ENCODE results near the gene UBASH3B.
"Not testable (repeated sequence)": the region's sequence is repeated elsewhere in the genome, so short reads cannot be mapped to it uniquely, and the experiment has no call there.

Gene UBASH3B

DNA sequence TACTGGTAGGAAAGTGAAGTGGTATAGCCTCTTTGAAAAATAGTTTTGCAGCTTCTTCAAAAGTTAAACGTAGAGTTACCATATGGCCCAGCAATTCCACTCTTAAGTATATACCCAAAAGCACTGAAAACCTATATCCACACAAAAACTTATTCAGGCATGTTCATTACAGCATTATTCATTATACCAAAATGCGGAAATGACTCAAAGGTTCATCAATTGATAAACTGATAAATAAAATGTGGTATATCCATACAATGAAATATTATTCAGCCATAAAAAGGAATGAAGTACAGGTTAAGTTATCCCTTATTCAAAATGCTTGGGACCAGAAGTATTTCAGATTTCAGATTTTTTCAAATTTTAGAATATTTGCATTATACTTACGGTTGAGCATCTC lies 35.8 kb upstream of the UBASH3B start:
- no peak overlapping the region for H3K4me3 ChIP-seq (ENCODE audit: low read length)
- TF ChIP-seq, protein P1, sequence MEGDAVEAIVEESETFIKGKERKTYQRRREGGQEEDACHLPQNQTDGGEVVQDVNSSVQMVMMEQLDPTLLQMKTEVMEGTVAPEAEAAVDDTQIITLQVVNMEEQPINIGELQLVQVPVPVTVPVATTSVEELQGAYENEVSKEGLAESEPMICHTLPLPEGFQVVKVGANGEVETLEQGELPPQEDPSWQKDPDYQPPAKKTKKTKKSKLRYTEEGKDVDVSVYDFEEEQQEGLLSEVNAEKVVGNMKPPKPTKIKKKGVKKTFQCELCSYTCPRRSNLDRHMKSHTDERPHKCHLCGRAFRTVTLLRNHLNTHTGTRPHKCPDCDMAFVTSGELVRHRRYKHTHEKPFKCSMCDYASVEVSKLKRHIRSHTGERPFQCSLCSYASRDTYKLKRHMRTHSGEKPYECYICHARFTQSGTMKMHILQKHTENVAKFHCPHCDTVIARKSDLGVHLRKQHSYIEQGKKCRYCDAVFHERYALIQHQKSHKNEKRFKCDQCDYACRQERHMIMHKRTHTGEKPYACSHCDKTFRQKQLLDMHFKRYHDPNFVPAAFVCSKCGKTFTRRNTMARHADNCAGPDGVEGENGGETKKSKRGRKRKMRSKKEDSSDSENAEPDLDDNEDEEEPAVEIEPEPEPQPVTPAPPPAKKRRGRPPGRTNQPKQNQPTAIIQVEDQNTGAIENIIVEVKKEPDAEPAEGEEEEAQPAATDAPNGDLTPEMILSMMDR (IDR thresholded peaks at IDR 0.05; ENCODE audit: insufficient read depth, low read depth, low read length, missing control alignments): no peak
- no peak for DNase-seq (ENCODE audit: low read depth)

DNA sequence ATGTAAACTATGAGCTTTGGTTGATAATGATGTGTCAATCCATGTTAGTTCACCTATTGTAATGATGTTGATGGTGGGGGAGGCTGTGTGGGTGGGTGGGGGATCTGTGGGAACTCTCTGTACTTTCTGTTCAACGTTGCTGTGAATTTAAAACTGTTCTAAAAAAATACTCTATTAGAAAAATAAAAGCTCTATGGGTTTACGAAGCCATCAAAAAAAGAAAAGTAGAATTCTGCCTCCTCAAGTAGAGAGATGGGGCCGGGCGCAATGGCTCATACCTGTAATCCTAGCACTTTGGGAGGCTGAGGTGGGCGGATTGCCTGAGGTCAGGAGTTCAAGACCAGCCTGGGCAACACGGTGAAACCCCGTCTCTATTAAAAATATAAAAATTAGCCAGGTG lies 30.0 kb upstream of the UBASH3B start:
- DNase-seq (ENCODE audit: low read depth); H3K4me3 ChIP-seq (ENCODE audit: low read length): not testable (repeated sequence)

DNA sequence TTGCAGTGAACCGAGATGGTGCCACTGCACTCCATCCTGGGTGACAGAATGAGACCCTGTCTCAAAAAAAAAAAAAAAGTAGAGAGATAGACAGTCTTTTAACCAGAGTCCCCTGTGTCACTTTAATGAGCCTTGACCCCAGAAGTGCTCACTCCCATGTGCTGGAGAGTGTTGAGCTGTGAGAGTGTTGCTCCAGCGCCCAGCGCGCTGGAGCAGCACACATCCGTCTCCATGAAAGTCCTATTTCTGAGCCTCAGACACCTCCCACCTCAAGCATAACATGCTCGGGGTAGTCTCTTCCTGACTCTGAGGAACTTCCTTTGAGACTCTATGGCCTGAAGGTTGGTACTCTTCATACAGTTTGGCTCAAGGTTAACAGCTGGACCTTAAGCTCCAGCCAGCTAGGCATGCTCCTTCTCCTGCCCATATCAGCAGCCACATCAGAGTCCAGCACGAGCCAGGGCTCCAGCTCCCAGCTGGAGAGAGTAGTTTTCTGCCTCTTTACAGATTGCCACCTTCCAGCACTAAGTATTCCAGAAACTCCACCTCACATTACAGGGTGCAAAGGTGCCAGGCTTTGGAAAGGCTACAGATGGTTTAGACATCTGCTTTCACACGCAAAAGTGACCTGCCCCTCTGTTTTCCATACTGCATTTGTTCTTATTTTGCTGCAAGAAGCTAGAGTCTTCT lies 29.4 kb upstream of the UBASH3B start:
- no peak overlapping the region for H3K4me3 ChIP-seq (ENCODE audit: low read length)
- TF ChIP-seq, protein P1 (IDR thresholded peaks at IDR 0.05; ENCODE audit: insufficient read depth, low read depth, low read length, missing control alignments): no peak
- no peak for DNase-seq (ENCODE audit: low read depth)

DNA sequence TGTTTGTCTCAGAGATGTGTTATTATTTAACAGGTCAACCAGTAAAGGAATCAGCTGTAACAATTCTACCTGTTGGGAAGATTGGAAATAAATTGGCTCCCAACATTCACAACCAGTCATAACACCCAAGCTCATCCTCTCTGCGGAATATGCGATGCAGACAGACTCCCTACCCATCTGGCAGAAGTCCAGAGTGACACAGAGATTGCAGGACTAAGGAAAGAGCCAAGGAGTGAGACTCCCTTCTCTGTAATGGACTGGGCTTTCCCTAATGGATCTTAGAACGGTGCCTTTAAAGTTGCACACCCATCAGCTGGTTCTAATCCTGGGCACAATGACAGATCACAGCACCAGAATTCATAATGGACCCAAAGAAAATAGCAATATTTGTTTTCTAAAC lies 27.8 kb upstream of the UBASH3B start:
- DNase-seq (ENCODE audit: low read depth): no peak
- TF ChIP-seq, protein P1 (IDR thresholded peaks at IDR 0.05; ENCODE audit: insufficient read depth, low read depth, low read length, missing control alignments): no peak
- H3K4me3 ChIP-seq (ENCODE audit: low read length): no peak overlapping the region

DNA sequence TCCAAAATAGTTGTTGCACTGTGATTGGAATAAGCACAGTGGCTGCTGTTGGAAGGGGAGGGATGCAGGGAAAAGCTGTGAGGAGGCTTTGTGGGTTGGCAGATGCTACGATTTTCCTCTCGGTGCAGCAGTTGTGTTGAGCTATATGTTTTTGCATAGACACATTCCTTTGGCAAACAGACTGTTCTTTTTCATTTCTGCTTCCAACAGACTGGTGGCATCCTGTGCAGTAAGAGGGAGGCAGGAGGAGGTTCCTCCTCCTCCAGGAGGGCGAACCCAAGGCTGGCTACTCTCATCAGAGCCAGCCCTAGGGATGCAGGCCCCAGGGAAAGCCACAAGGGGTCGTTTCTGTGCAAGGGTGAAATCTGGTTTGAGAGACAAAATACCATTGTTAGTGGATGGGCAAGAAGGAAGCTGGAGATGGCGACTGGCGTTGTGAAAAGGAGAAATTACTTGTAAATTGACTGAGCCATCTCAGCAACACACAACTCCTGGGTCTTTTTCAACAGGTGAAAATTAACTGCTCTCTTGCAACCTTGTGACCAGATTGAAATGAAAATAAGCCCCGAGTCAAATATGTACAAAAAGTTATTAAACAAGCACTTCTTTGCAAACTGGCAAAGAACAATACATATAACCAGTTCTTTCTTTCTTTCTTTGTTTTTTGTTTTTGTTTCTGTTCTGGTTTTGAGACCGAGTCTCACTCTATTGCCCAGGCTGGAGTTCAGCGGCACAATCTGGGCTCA lies 26.5 kb upstream of the UBASH3B start:
- no peak overlapping the region for H3K4me3 ChIP-seq (ENCODE audit: low read length)
- TF ChIP-seq, protein P1 (IDR thresholded peaks at IDR 0.05; ENCODE audit: insufficient read depth, low read depth, low read length, missing control alignments): peak; percentile 80
- DNase-seq (ENCODE audit: low read depth): peak; percentile 66

DNA sequence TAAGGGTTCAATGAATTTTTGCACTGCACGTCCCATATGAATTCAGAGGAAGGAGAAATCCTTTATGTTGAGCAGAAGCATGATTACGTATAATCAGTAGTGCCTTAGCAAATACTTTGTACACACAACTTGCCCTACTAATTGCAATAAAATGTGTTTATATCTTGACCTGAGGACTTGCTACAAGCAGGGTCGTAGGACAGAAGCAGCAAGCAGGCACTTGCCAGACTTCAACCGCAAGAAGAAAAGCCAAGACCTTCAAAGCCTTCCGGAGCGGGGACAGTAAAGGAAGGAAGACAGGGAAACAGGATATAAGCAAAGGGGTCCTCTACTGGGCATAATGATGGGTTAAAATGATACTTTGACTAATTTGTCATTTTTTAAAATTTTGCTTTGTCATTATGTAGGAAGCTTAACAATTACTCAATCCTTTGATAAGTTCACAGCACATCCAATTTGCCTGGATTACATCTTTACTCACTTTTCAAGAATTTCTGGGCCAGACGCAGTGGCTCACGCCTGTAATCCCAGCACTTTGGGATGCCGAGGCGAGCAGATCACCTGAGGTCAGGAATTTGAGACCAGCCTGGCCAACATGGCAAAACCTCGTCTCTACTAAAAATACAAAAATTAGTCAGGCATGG lies 23.2 kb upstream of the UBASH3B start:
- peak; percentile 78 for DNase-seq (ENCODE audit: low read depth)
- no peak overlapping the region for H3K4me3 ChIP-seq (ENCODE audit: low read length)
- TF ChIP-seq, protein P1 (IDR thresholded peaks at IDR 0.05; ENCODE audit: insufficient read depth, low read depth, low read length, missing control alignments): no peak

DNA sequence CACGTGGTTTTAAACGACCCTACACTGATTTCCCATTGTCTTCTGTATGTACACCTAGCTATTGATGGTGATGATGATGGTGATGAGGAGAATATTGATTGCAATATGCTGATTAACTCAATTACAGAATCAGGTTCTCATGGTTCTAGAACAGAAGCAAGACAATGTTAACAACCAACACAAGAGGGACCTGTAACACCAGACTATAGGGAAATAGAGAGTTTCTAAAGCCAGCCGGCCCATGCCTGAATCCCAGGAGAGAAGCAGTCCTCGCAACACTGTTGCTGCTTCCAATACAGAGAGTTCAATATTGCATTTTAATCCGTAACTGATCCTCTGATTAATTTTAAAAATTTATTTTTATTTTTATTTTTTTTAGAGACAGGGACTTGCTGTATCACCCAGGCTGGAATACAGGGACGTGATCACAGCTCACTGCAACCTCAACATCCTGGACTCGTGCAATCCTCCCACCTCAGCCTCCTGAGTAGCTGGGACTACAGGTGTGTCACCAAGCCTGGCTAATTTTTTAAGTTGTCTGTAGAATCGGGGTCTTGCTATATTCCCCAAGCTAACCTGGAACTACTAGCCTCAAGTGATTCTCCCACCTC lies 22.2 kb upstream of the UBASH3B start:
- H3K4me3 ChIP-seq (ENCODE audit: low read length): no peak overlapping the region
- TF ChIP-seq, protein P1 (IDR thresholded peaks at IDR 0.05; ENCODE audit: insufficient read depth, low read depth, low read length, missing control alignments): peak; percentile 63
- peak; percentile 66 for DNase-seq (ENCODE audit: low read depth)

All from epithelial cell of esophagus (primary cell).